ENCODE data around the gene RGS10.

The RGS10 gene

DNA sequence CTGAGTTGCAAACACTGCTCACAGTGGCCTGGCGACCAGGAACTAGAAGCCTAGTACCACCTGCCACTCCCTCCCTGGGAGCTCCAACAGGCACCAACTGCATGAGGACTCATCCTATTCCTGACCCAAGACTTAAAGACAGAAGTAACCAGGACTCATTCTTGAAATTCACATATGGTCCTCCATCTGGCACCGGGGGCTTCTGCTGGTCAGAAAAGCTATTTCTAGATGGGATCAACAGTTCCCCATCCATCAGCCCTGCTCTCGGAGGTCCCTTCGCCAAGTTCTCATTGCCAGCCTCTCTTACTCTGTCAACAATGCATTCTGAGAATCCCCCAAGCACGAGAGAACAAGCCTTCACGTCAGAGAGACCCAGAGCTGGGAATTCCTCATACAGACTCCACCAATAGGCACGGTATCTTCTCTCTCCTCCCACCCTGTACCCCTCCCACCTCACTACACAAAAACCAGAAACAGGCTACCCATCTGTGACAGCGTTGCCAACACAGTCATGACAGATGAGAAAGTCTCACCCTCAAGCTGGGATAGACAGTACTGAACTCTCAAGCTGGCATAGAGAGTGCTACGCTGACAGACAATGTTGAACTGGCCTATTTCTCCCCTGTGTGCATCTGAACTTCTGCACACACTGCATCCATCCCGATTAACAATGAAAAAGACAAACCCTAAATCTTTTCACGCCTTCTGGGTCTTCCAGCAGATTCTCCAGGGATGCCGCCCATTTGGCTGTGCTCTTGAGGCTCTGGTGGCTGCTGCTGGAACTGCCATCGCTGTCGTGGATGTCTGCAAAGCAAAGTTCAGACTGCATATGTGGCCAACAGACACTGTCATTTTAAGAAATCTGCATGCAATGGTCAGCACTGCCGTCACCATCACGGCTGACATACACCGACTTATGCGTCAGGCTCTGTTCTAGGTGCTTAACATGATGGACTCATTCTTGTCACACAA is 15.6 kb downstream of the RGS10 start:
- no peak for DNase-seq (ENCODE audit: low spot score)
- TF ChIP-seq, protein P1, sequence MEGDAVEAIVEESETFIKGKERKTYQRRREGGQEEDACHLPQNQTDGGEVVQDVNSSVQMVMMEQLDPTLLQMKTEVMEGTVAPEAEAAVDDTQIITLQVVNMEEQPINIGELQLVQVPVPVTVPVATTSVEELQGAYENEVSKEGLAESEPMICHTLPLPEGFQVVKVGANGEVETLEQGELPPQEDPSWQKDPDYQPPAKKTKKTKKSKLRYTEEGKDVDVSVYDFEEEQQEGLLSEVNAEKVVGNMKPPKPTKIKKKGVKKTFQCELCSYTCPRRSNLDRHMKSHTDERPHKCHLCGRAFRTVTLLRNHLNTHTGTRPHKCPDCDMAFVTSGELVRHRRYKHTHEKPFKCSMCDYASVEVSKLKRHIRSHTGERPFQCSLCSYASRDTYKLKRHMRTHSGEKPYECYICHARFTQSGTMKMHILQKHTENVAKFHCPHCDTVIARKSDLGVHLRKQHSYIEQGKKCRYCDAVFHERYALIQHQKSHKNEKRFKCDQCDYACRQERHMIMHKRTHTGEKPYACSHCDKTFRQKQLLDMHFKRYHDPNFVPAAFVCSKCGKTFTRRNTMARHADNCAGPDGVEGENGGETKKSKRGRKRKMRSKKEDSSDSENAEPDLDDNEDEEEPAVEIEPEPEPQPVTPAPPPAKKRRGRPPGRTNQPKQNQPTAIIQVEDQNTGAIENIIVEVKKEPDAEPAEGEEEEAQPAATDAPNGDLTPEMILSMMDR (IDR thresholded peaks at IDR 0.05; ENCODE audit: extremely low read depth, missing control alignments) = no peak

DNA sequence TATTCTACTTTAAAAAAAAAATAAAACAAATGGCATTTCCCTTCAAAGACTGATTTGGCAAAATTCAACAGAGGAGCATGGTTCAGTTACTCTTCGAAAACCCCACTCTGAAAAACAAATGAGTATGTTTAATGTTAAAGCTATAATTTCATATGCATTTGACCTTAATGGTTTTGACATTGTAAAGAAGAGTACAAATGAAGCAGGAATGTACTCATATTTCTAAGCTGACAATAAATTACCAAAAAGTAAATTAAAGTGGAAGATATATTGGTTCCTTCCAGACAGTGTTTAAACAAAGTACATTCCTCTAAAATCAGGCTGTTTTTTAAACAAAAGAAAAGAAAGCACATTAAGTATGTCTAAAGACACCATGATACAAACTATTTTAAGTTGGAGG is 16.4 kb downstream of the RGS10 start:
- TF ChIP-seq, protein P1 (IDR thresholded peaks at IDR 0.05; ENCODE audit: extremely low read depth, missing control alignments) = no peak
- DNase-seq (ENCODE audit: low spot score) = no peak

DNA sequence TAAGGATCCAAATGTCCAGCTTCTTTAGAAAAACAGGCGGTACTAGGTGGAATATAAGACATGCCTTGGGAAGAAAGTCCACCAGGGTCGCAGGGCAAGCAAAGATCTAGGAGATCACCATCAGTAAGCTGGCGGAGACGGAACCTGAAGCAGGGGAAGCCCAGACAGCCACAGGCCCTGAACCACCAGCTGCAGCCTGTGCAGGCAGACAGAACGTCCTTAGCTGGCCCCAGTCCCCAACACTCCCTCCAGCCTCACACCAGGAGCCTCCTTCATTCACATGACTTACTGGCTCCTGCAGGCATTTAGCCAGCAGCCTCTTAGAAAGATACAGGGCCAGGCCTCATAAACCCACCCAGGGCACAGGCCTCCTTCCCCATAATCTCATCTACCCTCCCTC is 17.4 kb downstream of the RGS10 start:
- TF ChIP-seq, protein P1 (IDR thresholded peaks at IDR 0.05; ENCODE audit: extremely low read depth, missing control alignments) = no peak
- DNase-seq (ENCODE audit: low spot score) = no peak

DNA sequence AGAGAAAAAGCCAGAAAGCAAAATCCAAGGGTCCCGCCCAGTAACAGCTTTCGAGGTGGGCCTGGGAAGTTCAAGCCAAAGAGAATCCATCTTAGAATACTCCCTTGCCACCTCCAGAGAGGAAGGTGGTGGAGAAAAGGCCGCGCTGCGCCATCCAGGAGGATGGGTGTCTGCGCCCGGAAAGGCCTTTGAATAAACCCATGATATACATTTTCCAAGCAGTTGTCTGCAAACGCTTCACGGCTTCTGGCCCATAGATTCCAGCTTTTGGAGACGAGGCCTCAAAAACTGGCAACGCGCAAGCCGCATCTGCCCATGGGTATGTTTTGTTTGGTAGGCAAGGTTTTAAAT is 17.8 kb downstream of the RGS10 start:
- TF ChIP-seq, protein P1 (IDR thresholded peaks at IDR 0.05; ENCODE audit: extremely low read depth, missing control alignments) = no peak
- no peak for DNase-seq (ENCODE audit: low spot score)

DNA sequence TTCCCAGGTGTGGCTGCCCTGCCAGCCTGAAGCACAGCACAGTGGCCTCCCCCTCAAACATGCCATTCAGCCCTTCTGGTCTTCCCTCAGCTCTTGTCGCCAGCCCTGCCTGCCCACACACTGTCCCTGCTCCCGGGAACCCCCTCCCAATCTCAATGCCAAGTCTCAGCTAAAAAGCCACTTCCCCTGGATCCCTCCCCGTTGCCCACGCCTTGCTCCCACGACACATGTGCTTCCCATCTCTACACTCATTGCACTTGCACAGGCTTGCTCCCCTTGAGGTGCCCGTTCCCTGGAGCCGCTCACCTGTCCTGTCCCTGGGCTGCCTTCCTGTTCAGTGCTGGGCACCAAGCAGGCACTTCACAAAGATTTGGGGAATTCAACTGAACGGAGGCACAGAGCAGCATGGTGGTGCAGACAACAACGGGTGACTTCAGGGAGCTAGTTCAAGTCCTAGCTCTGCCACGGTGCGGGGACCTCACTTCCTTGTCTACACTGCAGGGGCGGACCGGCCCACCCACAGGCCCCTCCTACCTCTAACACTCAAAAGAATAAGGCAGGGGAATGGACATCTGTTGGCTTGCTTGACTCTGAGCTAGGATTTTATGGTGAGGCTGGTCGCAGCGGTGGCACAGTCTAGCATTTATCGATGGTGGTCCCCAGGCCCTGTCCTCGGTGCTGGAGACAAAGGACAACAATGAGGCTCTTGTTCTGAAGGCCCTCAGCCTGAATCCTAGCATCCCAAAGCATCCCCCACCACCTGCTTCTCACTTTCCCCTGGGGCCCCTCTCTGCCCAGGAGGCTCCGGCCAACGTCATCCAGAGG is 18.4 kb downstream of the RGS10 start:
- DNase-seq (ENCODE audit: low spot score) = no peak
- TF ChIP-seq, protein P1 (IDR thresholded peaks at IDR 0.05; ENCODE audit: extremely low read depth, missing control alignments) = no peak

DNA sequence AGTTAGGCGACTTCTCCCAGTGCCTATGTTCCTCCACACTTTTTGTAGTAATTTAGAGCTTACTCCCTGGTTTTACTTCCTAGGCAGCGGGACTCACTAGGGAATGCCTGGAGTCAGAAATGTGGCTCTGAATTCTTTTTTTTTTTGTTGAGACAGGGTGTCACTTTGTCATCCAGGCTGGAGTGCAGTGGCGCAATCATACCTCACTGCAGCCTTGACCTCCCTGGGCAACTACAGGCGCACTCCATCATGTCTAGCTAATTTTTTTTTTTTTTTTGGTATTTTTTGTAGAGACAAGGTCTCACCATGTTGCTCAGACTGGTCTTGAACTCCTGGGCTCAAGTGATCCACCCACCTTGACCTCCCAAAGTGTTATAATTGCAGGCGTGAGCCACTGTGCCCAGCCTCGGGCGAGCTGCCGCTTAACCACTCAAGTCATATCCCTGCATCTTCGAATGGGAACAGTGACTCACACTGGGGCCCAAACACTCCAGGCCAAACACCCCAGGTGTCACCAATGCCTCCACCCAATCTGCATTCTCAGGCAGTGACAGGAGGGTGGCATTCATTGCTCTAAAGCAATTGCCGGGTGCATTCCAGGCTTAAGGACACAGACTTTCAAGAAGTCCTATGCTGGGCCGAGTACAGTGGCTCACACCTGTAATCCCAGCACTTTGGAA is 19.6 kb downstream of the RGS10 start:
- TF ChIP-seq, protein P1 (IDR thresholded peaks at IDR 0.05; ENCODE audit: extremely low read depth, missing control alignments) = no peak
- DNase-seq (ENCODE audit: low spot score) = no peak

Measured in GM20000 (cell line).